Kidney glomerular epithelial cell (primary cell): ENCODE results near the gene ACOT4.
"Not testable (repeated sequence)": the region's sequence is repeated elsewhere in the genome, so short reads cannot be mapped to it uniquely, and the experiment has no call there.

Source experiments
- DNase-seq: peaks from one replicate; lab custom pipeline; 2025; lab: John Stamatoyannopoulos, UW

Gene ACOT4

DNA sequence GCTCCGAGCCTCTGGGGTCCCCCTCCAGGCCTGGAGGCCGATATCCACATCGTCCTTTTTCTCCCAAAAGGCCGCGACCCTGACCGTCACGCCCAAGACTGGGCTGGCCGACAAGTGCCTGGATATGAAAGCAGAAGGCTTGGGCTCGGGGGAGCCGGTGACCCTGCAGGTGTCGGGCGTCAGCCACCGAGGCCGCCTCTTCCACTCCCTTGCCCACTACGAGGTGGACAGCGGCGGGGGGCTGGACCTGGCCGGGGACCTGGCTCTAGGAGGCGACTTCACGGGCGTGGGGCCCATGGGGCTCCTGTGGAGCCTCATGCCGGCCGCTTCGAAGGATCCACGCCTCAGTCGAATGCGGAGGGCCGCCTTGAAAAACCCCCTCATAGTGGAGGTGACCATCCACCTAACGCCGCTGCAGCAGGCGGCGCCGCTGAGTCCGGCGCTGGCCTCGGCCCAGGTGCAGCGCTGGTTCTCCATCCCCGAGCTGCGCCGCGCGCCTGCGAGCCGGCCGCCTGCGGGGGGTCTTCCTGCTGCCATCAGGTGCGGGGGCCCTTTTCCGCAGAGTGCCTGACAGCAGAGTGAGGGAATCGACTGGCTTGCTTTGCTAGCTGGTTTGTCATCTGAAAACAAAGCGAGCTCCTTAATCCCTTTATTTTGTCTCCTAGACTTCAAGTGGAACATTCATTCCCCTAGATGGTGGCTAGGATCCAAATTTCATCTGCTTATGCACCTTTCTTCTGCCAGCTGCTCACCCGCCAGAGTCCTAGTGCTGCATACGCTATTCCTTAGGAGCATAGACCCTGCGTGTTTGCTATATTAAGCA, 42.5 kb downstream of the ACOT4 start:
- DNase-seq, result no peak

DNA sequence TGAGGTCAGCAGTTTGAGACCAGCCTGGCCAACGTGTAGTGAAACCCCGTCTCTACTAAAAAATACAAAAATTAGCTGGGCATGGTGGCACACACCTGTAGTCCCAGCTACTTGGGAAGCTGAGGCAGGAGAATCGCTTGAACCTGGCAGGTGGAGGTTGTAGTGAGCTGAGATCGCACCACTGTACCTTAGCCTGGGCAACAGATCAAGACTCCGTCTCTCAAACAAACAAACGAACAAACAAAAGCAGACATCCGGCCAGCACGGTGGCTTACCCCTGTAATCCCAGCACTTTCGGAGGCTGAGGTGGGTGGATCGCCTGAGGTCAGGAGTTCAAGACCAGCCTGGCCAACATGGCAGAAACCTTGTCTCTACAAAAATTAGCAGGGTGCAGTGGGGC, 44.7 kb downstream of the ACOT4 start:
- not testable (repeated sequence) for DNase-seq

DNA sequence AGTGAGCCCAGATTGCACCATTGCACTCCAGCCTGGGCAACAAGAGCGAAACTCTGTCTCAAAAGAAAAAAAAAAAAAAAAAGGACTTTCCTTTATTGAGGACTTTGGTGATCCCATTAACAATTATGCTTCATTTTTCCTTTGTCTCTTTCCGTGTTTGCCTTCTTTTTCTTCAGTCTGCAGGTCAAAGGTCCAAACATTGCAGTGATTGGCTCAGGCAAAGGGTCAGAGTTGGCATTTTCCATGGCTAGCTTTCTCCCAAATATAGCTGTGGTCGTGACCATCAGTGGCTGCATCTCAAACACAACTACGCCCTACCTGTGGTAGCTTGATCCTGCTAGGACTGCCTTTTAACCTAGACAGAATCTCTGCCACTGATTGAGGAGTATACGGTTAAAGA, 46.2 kb downstream of the ACOT4 start:
- DNase-seq, result no peak

DNA sequence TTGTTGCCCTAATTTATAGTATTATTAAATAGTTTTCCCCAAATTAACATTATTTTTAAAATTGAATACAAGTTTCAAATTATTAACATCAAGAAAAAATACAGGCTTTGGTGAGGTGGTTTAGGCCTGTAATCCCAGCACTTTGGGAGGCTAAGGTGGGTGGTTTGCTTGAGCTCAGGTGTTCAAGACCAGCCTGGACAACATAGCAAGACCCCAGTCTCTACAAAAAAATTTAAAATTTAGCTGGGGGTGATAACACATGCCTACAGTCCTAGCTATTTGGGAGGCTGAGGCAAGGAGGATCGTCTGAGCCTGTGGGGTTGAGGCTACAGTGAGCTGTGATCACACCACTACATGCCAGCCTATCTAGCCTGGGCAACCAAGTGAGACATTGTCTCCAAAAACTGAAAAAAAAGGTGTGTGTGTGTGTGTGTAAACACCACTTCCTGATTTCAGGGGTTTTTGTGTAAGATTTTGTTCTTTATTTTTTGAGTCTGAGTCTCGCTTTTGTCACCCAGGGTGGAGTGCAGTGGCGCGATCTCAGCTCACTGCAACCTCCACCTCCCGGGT, 49.2 kb downstream of the ACOT4 start:
- DNase-seq, result no peak

DNA sequence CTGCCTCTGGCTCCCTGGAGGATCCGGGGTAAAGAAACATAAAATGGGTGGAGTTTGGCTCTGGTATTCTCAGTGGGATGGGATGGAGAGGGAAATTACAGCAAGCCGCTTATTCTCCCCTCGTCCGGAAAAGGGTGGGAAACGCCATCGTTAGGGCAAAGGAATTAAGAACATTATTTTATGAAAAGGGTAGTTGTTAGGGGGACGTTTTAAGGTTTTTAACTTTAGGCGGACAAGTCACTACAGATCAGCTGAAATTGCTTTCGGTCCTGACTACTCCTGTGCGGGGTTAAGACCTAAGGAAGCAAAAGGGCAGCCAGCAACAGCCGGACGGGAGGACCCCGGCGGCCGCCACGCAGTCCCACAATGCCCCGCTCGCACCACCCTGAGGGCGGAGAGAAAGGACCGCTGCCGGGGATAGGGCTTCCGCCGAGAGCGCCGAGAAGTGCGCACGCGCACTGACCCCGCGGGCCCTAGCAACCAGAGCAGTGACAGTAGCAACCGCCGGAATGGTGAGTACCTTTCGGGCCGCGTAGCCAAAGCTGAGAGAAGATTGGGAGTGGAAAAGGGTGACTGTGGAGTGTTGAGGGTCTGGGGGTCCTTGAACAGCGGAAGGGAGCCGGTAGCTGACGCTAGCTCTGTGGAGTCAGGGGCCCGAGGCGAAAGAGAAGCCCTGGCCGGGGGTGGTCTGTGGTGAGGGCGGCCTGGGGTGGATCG, 53.0 kb downstream of the ACOT4 start, which contains the start of gene DNAL1:
DNAL1 (plus strand) TSS at position 456 of the 717 bp plus-strand sequence; CDS start at position 510, 54 bp downstream.
- DNase-seq, result peak; percentile 82

DNA sequence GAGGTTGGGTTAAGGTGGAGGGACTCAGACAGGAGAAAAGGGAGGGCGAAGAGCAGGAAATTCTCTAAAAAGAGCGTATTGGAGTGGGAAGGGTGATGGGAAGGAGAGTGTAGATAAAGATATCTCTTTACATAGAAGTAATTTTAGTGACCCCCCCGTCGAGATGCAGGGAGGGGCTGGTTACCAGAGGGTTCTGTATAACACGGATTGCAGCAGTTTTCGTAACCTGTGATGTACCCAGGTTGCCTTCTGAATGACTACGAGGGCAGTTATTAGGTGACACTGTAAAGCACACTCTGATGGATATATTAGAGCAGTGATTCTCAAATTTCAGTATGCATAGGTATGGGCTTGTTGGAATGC, 53.6 kb downstream of the ACOT4 start:
- DNase-seq, result no peak
